ENCODE data around the gene TBC1D10A. TPM values are rescaled to one million over a fixed set of nuclear protein-coding genes. Genes with fewer than 3 reads are reported as not detected.

TBC1D10A gene
- total RNA-seq, 1 experiment from 2014 or later: 8.4 TPM

DNA sequence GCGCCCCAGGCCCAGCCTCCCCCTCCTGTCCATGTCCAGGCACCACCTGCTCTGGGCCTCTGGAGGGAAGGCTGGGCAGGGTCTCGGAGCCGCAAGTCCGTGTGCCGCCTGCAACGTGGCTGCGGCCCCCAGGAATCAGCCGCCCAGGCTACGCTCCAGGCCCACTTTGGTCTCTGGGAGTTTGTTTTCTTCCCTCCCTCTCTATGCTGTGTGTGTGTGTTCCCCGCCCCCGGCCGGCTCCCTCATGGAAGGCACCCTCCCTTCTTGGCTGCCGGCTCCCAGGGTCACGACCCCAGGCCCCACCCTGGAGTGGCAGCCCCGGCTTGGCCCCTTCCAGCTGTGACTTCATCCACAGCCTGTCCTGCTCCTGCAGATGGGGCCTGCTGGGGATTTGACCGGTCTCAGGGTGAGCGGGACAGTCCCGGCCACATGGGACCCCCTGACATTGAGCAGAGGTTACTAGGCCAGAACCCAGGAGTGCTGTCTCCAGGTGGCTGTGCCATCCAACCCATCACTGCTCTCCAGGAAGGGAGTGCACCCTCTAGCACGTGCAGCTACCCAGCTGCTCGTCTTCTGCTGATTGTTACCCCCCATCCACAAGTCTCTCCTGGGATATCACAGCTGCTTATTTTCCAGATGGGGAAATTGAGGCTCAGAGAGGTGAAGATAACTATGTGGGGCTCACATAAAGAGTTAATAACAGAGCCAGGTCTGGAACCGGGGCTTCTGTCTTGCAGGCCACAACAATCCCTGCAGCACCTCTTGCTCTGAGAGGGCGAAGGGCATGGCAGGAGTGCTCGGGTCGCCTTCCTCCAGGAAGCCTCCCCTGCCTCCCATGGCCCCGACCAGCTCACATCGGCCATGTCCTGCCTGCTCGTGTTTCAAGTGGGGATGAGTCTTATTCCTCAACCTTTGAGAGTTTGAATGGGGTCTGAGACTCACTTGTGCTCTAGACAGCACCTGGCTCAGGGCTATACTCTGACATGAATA lies 77.4 kb downstream of the TBC1D10A start:
- no peak for DNase-seq (ENCODE audit: low spot score)
- intact Hi-C loops (cut with micrococcal nuclease; ENCODE audit: unreplicated experiment): no loop called here
- Histone ChIP-seq H3K4me3 (ENCODE audit: low read depth, low read length, poor library complexity, severe bottlenecking) (no peak overlapping the region), H3K36me3 (ENCODE audit: insufficient read depth, low read length, poor library complexity, severe bottlenecking) (no peaks in the 10 kb centered on the region), H3K9me3 (ENCODE audit: low read depth, low read length, poor library complexity, severe bottlenecking) (no peaks in the 10 kb centered on the region), H3K27ac (ENCODE audit: low read depth, low read length, poor library complexity, severe bottlenecking) (no peak overlapping the region), H3K27me3 (replicated peaks; ENCODE audit: insufficient read depth, low read depth, low read length, poor library complexity) (peaks cover 2% of the 10 kb centered on the region), H3K4me1 (ENCODE audit: insufficient read depth, low read length, poor library complexity, severe bottlenecking) (peaks cover 21% of the 10 kb centered on the region)
- TF ChIP-seq, protein P1, sequence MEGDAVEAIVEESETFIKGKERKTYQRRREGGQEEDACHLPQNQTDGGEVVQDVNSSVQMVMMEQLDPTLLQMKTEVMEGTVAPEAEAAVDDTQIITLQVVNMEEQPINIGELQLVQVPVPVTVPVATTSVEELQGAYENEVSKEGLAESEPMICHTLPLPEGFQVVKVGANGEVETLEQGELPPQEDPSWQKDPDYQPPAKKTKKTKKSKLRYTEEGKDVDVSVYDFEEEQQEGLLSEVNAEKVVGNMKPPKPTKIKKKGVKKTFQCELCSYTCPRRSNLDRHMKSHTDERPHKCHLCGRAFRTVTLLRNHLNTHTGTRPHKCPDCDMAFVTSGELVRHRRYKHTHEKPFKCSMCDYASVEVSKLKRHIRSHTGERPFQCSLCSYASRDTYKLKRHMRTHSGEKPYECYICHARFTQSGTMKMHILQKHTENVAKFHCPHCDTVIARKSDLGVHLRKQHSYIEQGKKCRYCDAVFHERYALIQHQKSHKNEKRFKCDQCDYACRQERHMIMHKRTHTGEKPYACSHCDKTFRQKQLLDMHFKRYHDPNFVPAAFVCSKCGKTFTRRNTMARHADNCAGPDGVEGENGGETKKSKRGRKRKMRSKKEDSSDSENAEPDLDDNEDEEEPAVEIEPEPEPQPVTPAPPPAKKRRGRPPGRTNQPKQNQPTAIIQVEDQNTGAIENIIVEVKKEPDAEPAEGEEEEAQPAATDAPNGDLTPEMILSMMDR (conservative IDR thresholded peaks at IDR 0.05; ENCODE audit: low read depth, low read length): no peak
- no peak for TF ChIP-seq EZH2 (IDR thresholded peaks at IDR 0.05; ENCODE audit: borderline replicate concordance, low read depth, low read length, poor library complexity, severe bottlenecking)
- ChIA-PET CTCF (no interaction called here), POLR2A (ENCODE audit: low non-redundant PET) (no interaction called here)
- no TSS peak for BruUV-seq (replicated peaks)

DNA sequence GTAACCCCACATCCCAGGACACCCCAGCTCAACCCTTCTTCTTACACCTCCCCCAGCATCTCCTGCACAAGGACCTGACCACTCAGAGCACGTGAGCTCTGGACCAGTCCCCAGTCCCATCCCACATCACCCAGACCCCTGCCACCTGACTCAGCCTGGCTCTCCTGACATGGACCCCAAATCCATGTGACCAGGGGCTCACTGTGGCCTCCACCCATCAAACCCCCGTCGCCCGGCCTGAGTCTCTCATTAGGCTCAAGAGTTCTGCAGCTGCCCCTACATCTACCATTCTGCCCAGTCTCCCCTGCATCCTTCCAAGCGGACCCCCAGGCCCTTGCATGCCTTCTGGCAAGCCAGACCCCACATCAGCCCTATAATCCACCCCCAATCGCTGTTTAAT lies 78.3 kb downstream of the TBC1D10A start:
- ChIA-PET POLR2A (ENCODE audit: low non-redundant PET) (no interaction called here), CTCF (no interaction called here)
- Histone ChIP-seq H3K4me1 (ENCODE audit: insufficient read depth, low read length, poor library complexity, severe bottlenecking) (peaks cover 18% of the 10 kb centered on the region), H3K4me3 (ENCODE audit: low read depth, low read length, poor library complexity, severe bottlenecking) (no peak overlapping the region), H3K9me3 (ENCODE audit: low read depth, low read length, poor library complexity, severe bottlenecking) (no peaks in the 10 kb centered on the region), H3K36me3 (ENCODE audit: insufficient read depth, low read length, poor library complexity, severe bottlenecking) (no peaks in the 10 kb centered on the region), H3K27ac (ENCODE audit: low read depth, low read length, poor library complexity, severe bottlenecking) (no peak overlapping the region), H3K27me3 (replicated peaks; ENCODE audit: insufficient read depth, low read depth, low read length, poor library complexity) (peaks cover 2% of the 10 kb centered on the region)
- no TSS peak for BruUV-seq (replicated peaks)
- no peak for TF ChIP-seq EZH2 (IDR thresholded peaks at IDR 0.05; ENCODE audit: borderline replicate concordance, low read depth, low read length, poor library complexity, severe bottlenecking)
- TF ChIP-seq, protein P1 (conservative IDR thresholded peaks at IDR 0.05; ENCODE audit: low read depth, low read length): no peak
- no peak for DNase-seq (ENCODE audit: low spot score)
- intact Hi-C loops (cut with micrococcal nuclease; ENCODE audit: unreplicated experiment): no loop called here

DNA sequence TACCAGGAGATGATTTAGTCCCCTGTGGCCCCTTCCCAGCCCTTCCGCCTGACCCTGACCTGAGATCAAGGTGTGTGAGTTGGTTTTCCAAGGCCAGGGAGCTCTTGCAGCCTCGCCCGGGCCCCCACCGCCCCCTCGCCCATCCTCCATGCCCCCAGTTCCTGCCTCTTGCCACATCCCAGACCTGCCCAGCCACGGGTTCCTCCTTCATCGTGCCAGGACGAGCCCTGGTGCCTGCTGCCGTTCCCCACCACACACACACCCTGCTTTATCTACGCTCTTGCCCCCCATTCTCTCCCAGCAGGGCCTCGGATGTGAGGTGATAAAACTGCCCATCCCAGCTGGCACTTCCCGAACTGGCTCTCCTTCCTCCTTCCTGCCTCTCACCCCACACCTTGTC lies 78.8 kb downstream of the TBC1D10A start:
- no peak overlapping the region for H3K27ac ChIP-seq (ENCODE audit: low read depth, low read length, poor library complexity, severe bottlenecking)

More for the DNA sequence above, 78.8 kb downstream of the TBC1D10A start:
- ChIA-PET POLR2A (ENCODE audit: low non-redundant PET) (no interaction called here), CTCF (no interaction called here)
- TF ChIP-seq EZH2 (IDR thresholded peaks at IDR 0.05; ENCODE audit: borderline replicate concordance, low read depth, low read length, poor library complexity, severe bottlenecking): no peak
- TF ChIP-seq, protein P1 (conservative IDR thresholded peaks at IDR 0.05; ENCODE audit: low read depth, low read length): no peak
- no peak overlapping the region for H3K4me3 ChIP-seq (ENCODE audit: low read depth, low read length, poor library complexity, severe bottlenecking)
- no peaks in the 10 kb centered on the region for H3K9me3 ChIP-seq (ENCODE audit: low read depth, low read length, poor library complexity, severe bottlenecking)
- intact Hi-C loops (cut with micrococcal nuclease; ENCODE audit: unreplicated experiment): no loop called here
- no peaks in the 10 kb centered on the region for H3K36me3 ChIP-seq (ENCODE audit: insufficient read depth, low read length, poor library complexity, severe bottlenecking)
- peaks cover 2% of the 10 kb centered on the region for H3K27me3 ChIP-seq (replicated peaks; ENCODE audit: insufficient read depth, low read depth, low read length, poor library complexity)
- no TSS peak for BruUV-seq (replicated peaks)
- no peak for DNase-seq (ENCODE audit: low spot score)
- H3K4me1 ChIP-seq (ENCODE audit: insufficient read depth, low read length, poor library complexity, severe bottlenecking): peaks cover 14% of the 10 kb centered on the region
